ENCODE data around the gene ARHGAP25. TPM values are rescaled to one million over a fixed set of nuclear protein-coding genes. Genes with fewer than 3 reads are reported as not detected.

The ARHGAP25 gene
- total RNA-seq, 1 experiment from 2014 or later: 0.27 TPM

GRCh38 chr2:68790600-68790999 is 56.0 kb downstream of the ARHGAP25 start:
- ChIA-PET RAD21 (ENCODE audit: low non-redundant PET in 1 of 2, low total read pairs in 2 of 2, uncharacterized antibody in 2 of 2, unreplicated experiment in 2 of 2) (no interaction called here), POLR2A (no interaction called here), CTCF (no interaction called here)
- ATAC-seq: no peak
- intact Hi-C loops (cut with micrococcal nuclease): no loop called here
- no peaks in the 10 kb centered on the region for H4K20me1 ChIP-seq (ENCODE audit: insufficient read depth)
- H3K79me2 ChIP-seq (ENCODE audit: insufficient read depth, low read length): no peaks in the 10 kb centered on the region
- no peaks in the 10 kb centered on the region for H3K4me1 ChIP-seq (ENCODE audit: control insufficient read depth in 1 of 2, insufficient read depth in 2 of 2, low read length in 2 of 2)
- no peak for DNase-seq (ENCODE audit: low read depth, low spot score)
- BruUV-seq (replicated peaks): no TSS peak
- no peak overlapping the region for H3K9ac ChIP-seq (ENCODE audit: low read length)
- no peak for TF ChIP-seq TCF7L2 (IDR thresholded peaks at IDR 0.05; ENCODE audit: borderline replicate concordance, extremely low read depth, insufficient read depth, insufficient read length)
- no peak for TF ChIP-seq POLR2AphosphoS5 (IDR thresholded peaks at IDR 0.05; ENCODE audit: low read depth, low read length)
- no peak for TF ChIP-seq ATF3 (IDR thresholded peaks at IDR 0.05)
- no peak for TF ChIP-seq ELF1 (IDR thresholded peaks at IDR 0.05; ENCODE audit: borderline replicate concordance, low read depth)
- no peak for TF ChIP-seq FOSL1 (IDR thresholded peaks at IDR 0.05; ENCODE audit: low read depth)
- no peak for TF ChIP-seq ZNF274 (IDR thresholded peaks at IDR 0.05; ENCODE audit: low read depth, low read length)
- no peak for TF ChIP-seq REST (IDR thresholded peaks at IDR 0.05; ENCODE audit: low read depth)
- TF ChIP-seq JUND (IDR thresholded peaks at IDR 0.05): no peak
- no peak for TF ChIP-seq CBX3 (IDR thresholded peaks at IDR 0.05; ENCODE audit: low read depth)
- TF ChIP-seq EZH2 (IDR thresholded peaks at IDR 0.05): no peak
- no peak for TF ChIP-seq SRF (IDR thresholded peaks at IDR 0.05; ENCODE audit: low read depth)
- no peak for TF ChIP-seq YY1 (IDR thresholded peaks at IDR 0.05; ENCODE audit: extremely low read depth, insufficient replicate concordance, low read depth, low read length)
- no peak for TF ChIP-seq SP1 (IDR thresholded peaks at IDR 0.05; ENCODE audit: low read depth)
- TF ChIP-seq POLR2A (IDR thresholded peaks at IDR 0.05; ENCODE audit: borderline replicate concordance, extremely low read depth, insufficient read depth, insufficient read length): no peak
- no peak for TF ChIP-seq SIN3A (IDR thresholded peaks at IDR 0.05; ENCODE audit: low read depth)
- TF ChIP-seq EZH2phosphoT487 (IDR thresholded peaks at IDR 0.05; ENCODE audit: borderline replicate concordance): no peak
- TF ChIP-seq ZBTB33 (IDR thresholded peaks at IDR 0.05; ENCODE audit: extremely low read depth, insufficient replicate concordance, low read length): no peak
- TF ChIP-seq ZFX (IDR thresholded peaks at IDR 0.05): no peak
- no peak for TF ChIP-seq MAX (IDR thresholded peaks at IDR 0.05)
- no peak overlapping the region for H3K27ac ChIP-seq (ENCODE audit: low read depth, low read length)
- H3K4me3 ChIP-seq (replicated peaks in 1 of 2; ENCODE audit: low read depth in 1 of 2, low read length in 2 of 2): no peak overlapping the region
- no peaks in the 10 kb centered on the region for H3K9me3 ChIP-seq (ENCODE audit: control insufficient read depth in 1 of 2, insufficient read depth in 1 of 2, low read depth in 1 of 2, low read length in 2 of 2)
- H3K4me2 ChIP-seq (ENCODE audit: low read length): no peak overlapping the region
- no peaks in the 10 kb centered on the region for H3K36me3 ChIP-seq (ENCODE audit: control insufficient read depth in 1 of 2, insufficient read depth in 2 of 2, low read length in 2 of 2)
- H2AFZ ChIP-seq (ENCODE audit: low read depth, low read length, poor library complexity, severe bottlenecking): no peak overlapping the region
- no peaks in the 10 kb centered on the region; the same call in 1 of the 2 replicates for H3K27me3 ChIP-seq (ENCODE audit: insufficient read depth, low read length)
- no peaks in the 10 kb centered on the region for H3K9me2 ChIP-seq (ENCODE audit: insufficient read depth)
